ENCODE data around the gene POLR1G. TPM values are rescaled to one million over a fixed set of nuclear protein-coding genes. Genes with fewer than 3 reads are reported as not detected.
A peak's percentile ranks its signal among the peaks of the same experiment; 100 is the strongest.

POLR1G gene
- total RNA-seq, 2 experiments from 2014 or later = 0.16 to 0.28 TPM

DNA sequence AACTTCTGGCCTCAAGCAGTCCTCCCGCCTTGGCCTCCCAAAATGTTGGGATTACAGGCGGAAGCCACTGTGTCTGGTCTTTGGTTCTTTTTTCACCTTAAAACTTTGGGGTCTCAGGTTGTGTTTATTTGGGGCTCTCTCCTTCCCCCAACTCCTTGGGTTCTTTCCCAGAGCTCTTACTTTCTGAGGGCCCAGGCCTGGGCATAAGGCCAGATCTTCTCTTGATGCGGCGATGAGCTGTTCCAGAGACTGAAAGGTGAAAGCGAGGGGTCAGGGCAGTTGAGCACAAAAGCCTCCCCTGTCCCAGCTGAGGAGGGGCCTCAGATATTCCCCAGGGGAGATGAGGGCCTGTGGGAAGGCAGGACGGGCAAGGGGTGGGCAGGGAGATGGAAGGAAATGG is 7.1 kb downstream of the POLR1G start:
- ChIA-PET CTCF (interaction anchor here (1.8 kb wide), 1 partner anchor 65 kb away, joined by 5 read pairs; no protein-coding TSS in a partner anchor), POLR2A (interaction anchor here (1.6 kb wide), 1 partner anchor 11 kb away, joined by 4 read pairs; no protein-coding TSS in a partner anchor)
- no peaks in the 10 kb centered on the region for H3K9me3 Mint-ChIP-seq
- H3K27ac Mint-ChIP-seq = no peak overlapping the region
- TF ChIP-seq, protein P1, sequence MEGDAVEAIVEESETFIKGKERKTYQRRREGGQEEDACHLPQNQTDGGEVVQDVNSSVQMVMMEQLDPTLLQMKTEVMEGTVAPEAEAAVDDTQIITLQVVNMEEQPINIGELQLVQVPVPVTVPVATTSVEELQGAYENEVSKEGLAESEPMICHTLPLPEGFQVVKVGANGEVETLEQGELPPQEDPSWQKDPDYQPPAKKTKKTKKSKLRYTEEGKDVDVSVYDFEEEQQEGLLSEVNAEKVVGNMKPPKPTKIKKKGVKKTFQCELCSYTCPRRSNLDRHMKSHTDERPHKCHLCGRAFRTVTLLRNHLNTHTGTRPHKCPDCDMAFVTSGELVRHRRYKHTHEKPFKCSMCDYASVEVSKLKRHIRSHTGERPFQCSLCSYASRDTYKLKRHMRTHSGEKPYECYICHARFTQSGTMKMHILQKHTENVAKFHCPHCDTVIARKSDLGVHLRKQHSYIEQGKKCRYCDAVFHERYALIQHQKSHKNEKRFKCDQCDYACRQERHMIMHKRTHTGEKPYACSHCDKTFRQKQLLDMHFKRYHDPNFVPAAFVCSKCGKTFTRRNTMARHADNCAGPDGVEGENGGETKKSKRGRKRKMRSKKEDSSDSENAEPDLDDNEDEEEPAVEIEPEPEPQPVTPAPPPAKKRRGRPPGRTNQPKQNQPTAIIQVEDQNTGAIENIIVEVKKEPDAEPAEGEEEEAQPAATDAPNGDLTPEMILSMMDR (IDR thresholded peaks at IDR 0.05) = no peak
- peak in 1 of 14 experiments; percentile 7 for DNase-seq
- no peaks in the 10 kb centered on the region for H3K27me3 Mint-ChIP-seq
- peaks cover 40% of the 10 kb centered on the region for H3K36me3 Mint-ChIP-seq (ENCODE audit: low read depth)
- Histone ChIP-seq H3K36me3 (ENCODE audit: insufficient read depth, low read length) (peaks cover 33% of the 10 kb centered on the region), H3K27ac (ENCODE audit: low read depth in 1 of 2, low read length in 2 of 2) (no peak overlapping the region), H3K4me1 (ENCODE audit: insufficient read depth, low read length) (peaks cover 2% of the 10 kb centered on the region), H3K27me3 (ENCODE audit: control insufficient read depth in 1 of 2, insufficient read depth in 2 of 2, low read length in 2 of 2) (no peaks in the 10 kb centered on the region), H3K4me3 (ENCODE audit: low read length) (no peak overlapping the region), H3K9me3 (ENCODE audit: control insufficient read depth in 1 of 2, insufficient read depth in 1 of 2, low read length in 2 of 2) (no peaks in the 10 kb centered on the region)
- peaks cover 5% of the 10 kb centered on the region for H3K4me1 Mint-ChIP-seq (ENCODE audit: low read depth)
- H3K4me3 Mint-ChIP-seq = no peak overlapping the region
- ATAC-seq (ENCODE audit: poor library complexity) = no peak
- intact Hi-C loops (cut with DNase I, micrococcal nuclease) = no loop called here

DNA sequence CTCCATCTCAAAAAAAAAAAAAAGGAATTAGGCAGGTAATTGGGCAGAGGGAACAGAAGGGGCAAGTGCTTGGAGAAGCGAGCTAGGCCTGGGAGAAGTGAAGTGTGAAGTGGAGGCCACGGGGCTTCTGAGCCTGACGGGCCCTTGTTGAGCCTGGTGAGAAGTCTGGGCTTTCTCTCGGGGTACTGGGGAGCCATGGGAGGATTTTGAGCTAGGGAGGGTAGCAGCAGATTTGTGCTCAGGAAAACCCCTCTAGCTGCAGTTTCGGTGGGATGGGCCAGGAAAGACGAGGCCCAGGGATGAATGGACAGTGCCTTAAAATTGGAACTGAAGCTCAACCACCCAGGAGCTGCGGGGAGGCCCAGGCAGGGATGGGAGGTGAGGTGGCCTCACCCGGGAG is 8.0 kb downstream of the POLR1G start:
- H3K27me3 ChIP-seq (ENCODE audit: control insufficient read depth in 1 of 2, insufficient read depth in 2 of 2, low read length in 2 of 2) = no peaks in the 10 kb centered on the region
- CTCF ChIA-PET = interaction anchor here (1.3 to 1.8 kb wide), 2 partner anchors 25 to 64 kb away, joined by 4 to 5 read pairs; no protein-coding TSS in a partner anchor
- no peaks in the 10 kb centered on the region for H3K9me3 Mint-ChIP-seq
- POLR2A ChIA-PET = no interaction called here
- intact Hi-C loops (cut with DNase I, micrococcal nuclease) = no loop called here
- peaks cover 11% of the 10 kb centered on the region for H3K4me1 Mint-ChIP-seq (ENCODE audit: low read depth)
- peaks cover 47% of the 10 kb centered on the region for H3K36me3 Mint-ChIP-seq (ENCODE audit: low read depth)
- H3K27ac Mint-ChIP-seq = no peak overlapping the region
- H3K4me1 ChIP-seq (ENCODE audit: insufficient read depth, low read length) = peaks cover 9% of the 10 kb centered on the region
- no peaks in the 10 kb centered on the region for H3K27me3 Mint-ChIP-seq
- H3K4me3 Mint-ChIP-seq = no peak overlapping the region
- H3K36me3 ChIP-seq (ENCODE audit: insufficient read depth, low read length) = peaks cover 38% of the 10 kb centered on the region
- DNase-seq = no peak
- no peak for ATAC-seq (ENCODE audit: poor library complexity)
- no peaks in the 10 kb centered on the region for H3K9me3 ChIP-seq (ENCODE audit: control insufficient read depth in 1 of 2, insufficient read depth in 1 of 2, low read length in 2 of 2)
- H3K4me3 ChIP-seq (ENCODE audit: low read length) = no peak overlapping the region
- TF ChIP-seq, protein P1 (IDR thresholded peaks at IDR 0.05) = no peak
- H3K27ac ChIP-seq (ENCODE audit: low read depth in 1 of 2, low read length in 2 of 2) = no peak overlapping the region

DNA sequence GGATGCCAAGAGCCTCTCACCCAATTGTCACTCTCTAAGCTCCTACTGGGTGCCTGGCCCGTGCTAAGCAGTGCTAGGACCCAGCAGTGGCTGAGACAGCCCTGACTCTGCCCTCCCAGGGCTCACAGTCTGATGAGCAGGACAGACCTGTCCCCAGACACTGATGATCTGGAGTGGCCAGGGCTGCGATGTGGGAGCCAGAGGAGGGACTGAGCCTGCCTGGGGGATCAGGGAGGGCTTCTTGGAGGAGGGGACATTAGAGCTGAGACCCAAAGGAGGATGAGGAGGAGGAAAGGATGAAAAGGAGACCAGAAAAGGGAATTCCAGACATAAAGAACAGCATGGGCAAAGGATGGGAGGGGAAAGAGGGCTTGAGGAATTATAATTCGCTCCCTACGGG is 10.7 kb downstream of the POLR1G start:
- TF ChIP-seq, protein P1 (IDR thresholded peaks at IDR 0.05) = no peak
- peaks cover 56% of the 10 kb centered on the region for H3K36me3 Mint-ChIP-seq (ENCODE audit: low read depth)
- no peaks in the 10 kb centered on the region for H3K9me3 ChIP-seq (ENCODE audit: control insufficient read depth in 1 of 2, insufficient read depth in 1 of 2, low read length in 2 of 2)
- intact Hi-C loops (cut with DNase I, micrococcal nuclease) = no loop called here
- no peak overlapping the region for H3K4me3 ChIP-seq (ENCODE audit: low read length)
- H3K4me1 ChIP-seq (ENCODE audit: insufficient read depth, low read length) = peaks cover 20% of the 10 kb centered on the region
- no peaks in the 10 kb centered on the region for H3K27me3 Mint-ChIP-seq
- ATAC-seq (ENCODE audit: poor library complexity) = no peak
- H3K4me1 Mint-ChIP-seq (ENCODE audit: low read depth) = peaks cover 26% of the 10 kb centered on the region
- DNase-seq = peak in 1 of 14 experiments; percentile 5
- H3K27me3 ChIP-seq (ENCODE audit: control insufficient read depth in 1 of 2, insufficient read depth in 2 of 2, low read length in 2 of 2) = no peaks in the 10 kb centered on the region
- ChIA-PET POLR2A (no interaction called here), CTCF (interaction anchor here (0.6 kb wide), 1 partner anchor 69 kb away, joined by 3 read pairs; no protein-coding TSS in a partner anchor)
- H3K36me3 ChIP-seq (ENCODE audit: insufficient read depth, low read length) = peaks cover 46% of the 10 kb centered on the region
- no peaks in the 10 kb centered on the region for H3K9me3 Mint-ChIP-seq
- H3K27ac Mint-ChIP-seq = no peak overlapping the region
- no peak overlapping the region for H3K4me3 Mint-ChIP-seq
- no peak overlapping the region for H3K27ac ChIP-seq (ENCODE audit: low read depth in 1 of 2, low read length in 2 of 2)
